Left colon (tissue), 2 donors: ENCODE measurements around the gene ANOS1. TPM values are rescaled to one million over a fixed set of nuclear protein-coding genes. Genes with fewer than 3 reads are reported as not detected.

Experiments used
- ATAC-seq: fragments of 200-7000 bp; cut with Tn5 transposase; one replicate; pipeline ENCODE4 v1.9.1; 2020; ENCODE audit warnings: mild to moderate bottlenecking, moderate library complexity
- DNase-seq, 2 donors: peaks; one replicate each; pipeline ENCODE4 v3.0.0-alpha.2; 2020
- intact Hi-C, 2 donors: fragments of 100-400 bp; cut with DNase I in 1 of 2; cut with micrococcal nuclease in 1 of 2; formaldehyde crosslinking; loops; one replicate each; pipeline versions ENCODE4 v1.11.2 to v1.14.0; 2022; cut with DNase I, micrococcal nuclease
- total RNA-seq, 2 donors: library from RNA; stranded (reverse); fragmentation: NEBNext Ultra II Directional; extraction: Animal tissue kit (Norgen Biotek cat#: 25700); gene quantifications; one replicate each; pipeline ENCODE4 v1.2.1, GENCODE V29; 2021
- donor health status: DM: no; HTN: no; CAD: no.
- donor health status: DM: yes; HTN: yes; CAD: no.

Gene ANOS1
- total RNA-seq, 2 donors from 2014 or later = 0.18 to 0.34 TPM

DNA sequence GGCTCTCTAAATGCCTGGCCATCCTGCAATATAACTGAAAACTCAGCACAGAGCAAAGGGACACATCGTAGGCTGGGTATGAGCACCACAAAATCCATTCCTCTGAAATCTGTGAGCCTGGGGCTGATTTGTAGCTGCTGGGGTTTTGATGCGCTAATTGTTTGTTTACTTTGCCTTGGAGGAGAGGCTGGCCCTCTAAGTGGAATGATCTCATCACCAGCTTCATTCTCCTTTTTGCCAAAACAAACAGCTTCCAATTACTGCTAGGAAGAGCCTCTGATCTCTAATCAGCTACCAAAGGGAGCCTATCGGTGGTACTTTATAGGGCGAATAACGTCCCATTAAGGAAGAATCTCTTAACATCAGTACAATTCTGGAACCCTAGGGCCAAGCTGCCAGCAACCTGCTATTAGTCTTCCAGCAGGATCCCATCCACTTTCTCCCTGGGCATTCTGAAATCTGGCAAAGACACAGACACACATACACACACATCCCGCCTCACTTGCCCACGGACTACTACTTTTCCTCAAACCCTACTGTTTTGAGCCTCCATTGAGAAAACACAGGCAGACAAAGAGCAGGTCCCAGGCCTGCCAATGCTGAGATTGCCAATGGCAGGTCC lies 5.8 kb downstream of the ANOS1 start:
- intact Hi-C loops = no loop called here
- ATAC-seq = no peak
- no peak for DNase-seq

DNA sequence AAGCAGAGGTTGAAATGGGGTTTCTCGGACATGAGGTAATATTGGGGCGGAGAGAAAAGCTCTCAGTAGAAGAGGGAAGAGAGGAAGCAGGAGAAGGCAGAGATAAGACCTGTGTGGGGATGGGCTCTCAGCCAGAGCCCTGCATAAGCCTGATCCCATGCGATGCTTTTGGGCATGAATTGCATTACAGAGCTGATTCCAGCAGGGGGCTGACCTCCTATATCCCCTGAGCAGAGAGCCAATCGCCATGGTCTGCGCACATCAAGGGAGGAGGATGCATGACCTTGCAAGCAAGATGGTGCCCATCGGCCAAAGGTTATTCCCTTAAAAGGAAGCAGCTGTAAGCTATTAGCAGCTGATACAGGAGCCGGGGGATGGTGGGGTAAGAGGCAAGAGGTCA lies 7.6 kb downstream of the ANOS1 start:
- ATAC-seq = no peak

DNA sequence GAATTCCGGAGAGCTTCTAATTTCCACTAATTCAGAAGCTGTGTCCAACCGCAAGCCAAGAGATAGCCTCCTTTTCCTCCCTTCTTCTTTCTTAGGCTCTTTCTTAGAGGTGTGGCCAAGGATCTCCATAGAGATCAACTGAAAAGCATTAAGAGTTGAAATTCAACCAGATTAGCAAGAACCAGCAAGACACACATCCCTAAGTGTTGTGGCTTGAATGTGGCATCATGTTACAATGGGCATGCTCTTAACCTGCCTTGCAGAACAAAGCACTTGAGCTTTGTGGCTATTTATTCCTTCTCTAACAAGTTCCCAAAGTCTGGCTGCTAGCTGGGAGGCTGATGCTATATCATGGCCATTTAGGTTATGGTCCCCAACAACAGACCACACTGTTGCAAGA lies 10.4 kb downstream of the ANOS1 start:
- ATAC-seq (no peak), DNase-seq (no peak)
- intact Hi-C loops = no loop called here

More for the DNA sequence above, 7.6 kb downstream of the ANOS1 start:
- intact Hi-C loops = no loop called here
- no peak for DNase-seq

DNA sequence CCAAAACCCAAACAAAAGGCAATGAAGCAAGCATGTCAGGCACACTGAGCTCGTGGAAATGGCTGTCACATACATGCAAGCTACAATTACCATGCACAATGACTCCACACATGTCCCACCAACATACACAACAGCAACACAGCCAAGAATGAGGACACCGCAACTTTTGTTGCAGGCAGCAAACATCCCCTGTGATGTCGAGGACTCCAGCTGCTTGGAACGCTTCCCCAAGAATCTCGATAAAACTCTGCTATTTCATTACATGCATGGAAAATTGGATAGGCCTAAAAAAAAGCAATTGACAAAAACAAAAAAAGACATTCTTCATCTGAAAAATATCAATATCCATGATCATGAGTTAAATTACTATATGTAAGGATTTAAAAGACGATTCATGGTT lies 11.8 kb downstream of the ANOS1 start:
- no peak for ATAC-seq

DNA sequence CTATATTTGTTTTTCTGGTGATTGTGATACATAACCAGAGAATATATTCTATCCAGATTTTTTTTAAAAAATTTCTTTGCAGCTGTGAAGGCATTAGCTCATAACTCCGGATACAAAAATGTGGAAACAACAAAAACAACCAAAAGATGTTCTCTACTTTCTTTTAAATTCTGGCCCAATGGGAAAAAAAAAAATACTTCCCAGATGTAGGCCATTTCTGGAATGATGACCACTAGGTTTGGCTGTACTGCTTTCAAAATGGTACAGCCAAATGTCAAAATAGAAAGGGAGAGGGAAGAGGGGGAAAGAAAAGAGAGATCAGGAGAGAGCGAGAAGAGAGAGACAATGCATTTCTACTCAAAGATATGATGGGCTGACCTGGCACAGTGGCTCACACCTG lies 14.6 kb downstream of the ANOS1 start:
- ATAC-seq = no peak
- DNase-seq = no peak
- intact Hi-C loops = no loop called here

More for the DNA sequence above, 11.8 kb downstream of the ANOS1 start:
- intact Hi-C loops = no loop called here
- no peak for DNase-seq

DNA sequence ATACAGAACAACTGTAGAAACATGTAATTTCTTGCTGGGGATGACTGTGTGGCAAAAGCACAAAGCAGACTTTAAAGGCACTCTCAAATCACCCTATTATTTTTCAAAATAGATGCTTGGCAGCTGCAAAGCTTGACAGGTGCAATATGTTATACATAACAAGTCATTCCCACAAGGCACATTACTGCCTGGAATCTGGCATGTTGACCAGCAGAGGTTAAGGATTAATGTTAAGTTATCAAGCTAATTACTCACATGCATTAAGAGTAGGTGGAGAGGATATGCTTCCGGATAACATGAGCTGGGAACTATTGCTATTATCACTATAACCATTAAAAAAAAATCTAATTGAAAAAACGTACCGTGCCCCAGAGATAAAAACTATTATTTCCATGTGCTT lies 17.8 kb downstream of the ANOS1 start:
- ATAC-seq (no peak), DNase-seq (no peak)
- intact Hi-C loops = no loop called here

DNA sequence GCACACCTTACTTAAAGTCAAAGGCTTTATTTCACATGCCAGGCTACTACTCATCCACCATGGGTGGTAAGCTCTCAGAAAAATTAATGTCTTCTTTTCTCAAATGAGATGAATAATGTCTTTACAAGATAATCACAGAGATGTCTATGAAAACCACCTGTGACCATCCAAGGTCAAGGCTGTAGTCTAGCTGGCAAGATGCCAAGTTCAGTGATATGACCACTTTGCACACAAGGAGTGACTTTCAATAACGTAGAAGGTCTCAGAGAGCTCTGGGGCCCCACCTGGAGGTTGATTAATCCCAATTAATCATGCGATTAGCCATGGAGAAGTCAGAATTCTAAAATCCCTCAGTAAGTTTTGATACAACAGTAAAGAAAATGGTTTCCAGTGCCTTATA lies 20.5 kb downstream of the ANOS1 start:
- ATAC-seq (no peak), DNase-seq (no peak)
- intact Hi-C loops = no loop called here

DNA sequence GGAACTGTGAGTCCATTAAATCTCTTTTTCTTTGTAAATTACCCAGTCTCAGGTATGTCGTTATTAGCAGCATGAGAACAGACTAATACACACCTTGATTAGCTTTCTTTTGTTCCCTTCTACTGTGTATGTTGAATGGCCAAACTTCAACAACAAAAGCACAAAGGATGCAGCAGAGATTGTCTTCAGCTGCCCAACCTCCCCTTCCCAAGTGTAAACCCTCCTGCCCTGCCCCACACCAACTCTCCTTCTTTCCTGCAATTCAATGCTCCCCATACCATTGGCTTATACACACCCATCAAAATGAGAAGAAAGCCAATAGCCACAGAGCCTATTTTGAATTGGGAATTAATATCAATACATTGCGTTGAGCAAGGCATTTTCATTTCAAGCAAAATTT lies 27.8 kb downstream of the ANOS1 start:
- ATAC-seq (no peak), DNase-seq (no peak)
- intact Hi-C loops = no loop called here

DNA sequence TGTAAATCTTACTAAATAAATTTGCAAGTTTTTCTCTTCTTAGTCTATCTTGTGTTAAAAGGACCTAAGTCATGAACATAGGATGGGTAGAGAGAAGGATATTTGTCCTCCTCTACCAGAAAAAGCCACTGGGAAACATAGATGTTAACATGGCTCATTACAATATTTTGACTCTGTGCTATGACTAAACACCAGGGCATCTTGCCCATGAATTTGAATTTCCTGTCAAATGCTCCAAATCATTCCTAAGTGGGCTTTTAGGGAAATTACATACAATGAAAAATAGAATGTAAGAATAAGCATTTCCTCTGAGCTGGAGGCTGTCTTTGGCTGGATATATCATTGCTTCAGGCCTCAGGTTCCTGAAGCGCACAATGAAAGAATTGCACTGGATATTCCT lies 39.1 kb downstream of the ANOS1 start:
- DNase-seq = no peak
- intact Hi-C loops = no loop called here

DNA sequence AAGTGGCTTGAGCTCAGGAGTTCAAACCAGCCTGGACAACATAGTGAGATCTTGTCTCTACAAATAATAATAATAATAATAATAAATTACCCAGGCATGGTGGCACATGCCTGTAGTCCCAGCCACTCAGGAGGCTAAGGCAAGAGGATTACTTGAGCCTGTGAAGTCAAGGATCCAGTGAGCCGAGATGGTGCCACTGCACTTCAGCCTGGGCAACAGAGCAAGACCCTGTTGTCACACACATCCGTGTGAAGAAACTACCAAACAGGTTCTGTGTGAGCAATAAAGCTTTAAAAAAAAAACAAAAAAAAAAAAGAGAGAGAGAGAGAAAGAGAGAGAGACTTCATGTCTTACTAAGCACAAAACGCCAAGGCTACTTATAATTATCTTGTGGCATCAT lies 42.5 kb downstream of the ANOS1 start:
- ATAC-seq (no peak), DNase-seq (no peak)
- intact Hi-C loops = no loop called here

More for the DNA sequence above, 39.1 kb downstream of the ANOS1 start:
- ATAC-seq = no peak

DNA sequence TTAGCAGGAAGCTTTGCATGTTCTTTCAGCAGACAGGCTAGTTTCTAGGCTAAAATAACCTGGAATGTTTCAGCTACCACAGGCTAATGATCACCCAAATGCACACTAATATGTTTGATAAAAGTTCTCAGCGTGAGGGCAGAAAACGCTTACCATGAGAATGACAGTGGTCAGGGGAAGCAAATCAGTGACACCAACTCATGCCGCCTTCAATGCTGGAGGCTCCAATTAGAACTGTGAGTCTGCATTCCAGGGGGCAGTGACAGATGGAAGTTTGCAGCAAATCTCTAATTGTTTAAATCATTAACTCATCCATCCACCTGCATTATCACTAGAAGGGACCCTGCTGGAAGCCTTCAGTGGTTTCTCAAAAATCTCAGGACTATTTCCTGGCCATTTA lies 43.2 kb downstream of the ANOS1 start:
- no peak for DNase-seq
- intact Hi-C loops = no loop called here
- ATAC-seq = no peak

DNA sequence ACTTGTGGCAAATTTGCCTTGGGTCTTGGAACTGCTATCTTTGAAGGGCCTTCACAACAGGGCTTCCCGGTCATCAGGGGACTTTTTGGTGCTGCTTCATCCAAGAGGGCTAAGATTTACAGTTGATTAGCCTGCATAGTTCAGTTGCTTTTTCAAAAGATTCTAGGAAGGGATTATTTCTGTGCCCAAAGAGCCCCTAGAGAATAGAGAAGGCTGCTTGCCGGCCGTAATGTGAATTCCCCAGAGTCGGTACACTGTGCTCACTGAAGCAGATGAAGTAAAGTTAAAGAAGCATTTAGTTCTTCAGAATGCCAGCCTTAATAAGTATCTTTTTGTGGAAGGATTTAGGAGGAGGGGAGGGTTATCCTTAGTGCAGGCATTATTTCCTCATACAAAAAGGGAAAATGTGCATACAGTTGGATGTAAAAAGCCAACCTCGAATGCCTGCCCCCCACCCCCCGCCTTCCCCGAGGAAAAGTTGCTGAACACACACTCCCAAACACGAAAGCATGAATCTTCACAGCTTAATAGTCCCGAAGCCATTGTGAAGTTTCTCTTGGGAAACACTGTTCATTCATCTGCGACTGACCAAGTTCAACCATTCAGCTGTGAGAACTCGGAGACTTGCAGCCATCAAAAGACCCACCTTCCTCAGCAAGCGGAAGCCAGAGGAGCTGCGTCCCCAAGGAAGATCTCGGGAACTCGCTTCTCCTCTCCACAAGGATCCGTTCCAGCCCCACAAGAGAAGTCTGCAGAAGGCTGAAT lies 47.6 kb downstream of the ANOS1 start:
- intact Hi-C loops = no loop called here
- DNase-seq (no peak), ATAC-seq (no peak)

DNA sequence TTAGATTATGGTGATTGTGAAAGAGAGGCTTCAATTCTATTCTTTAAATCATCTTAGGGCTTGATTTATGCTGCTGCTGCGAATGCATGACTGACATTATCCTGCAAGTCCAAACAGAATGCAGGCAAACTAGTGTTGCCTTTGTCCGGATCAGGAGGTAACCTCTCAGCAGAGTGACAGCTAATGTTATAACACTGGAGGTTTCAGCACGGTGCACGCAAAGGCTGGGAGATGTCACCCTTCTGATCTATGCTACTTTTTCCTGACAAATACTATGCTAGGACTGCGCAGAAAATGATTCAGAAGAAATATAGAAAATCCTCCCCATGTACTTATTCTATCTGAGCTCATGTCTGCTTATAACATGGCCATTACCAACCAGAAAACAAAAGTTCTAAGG lies 48.2 kb downstream of the ANOS1 start:
- ATAC-seq (no peak), DNase-seq (no peak)
- intact Hi-C loops = no loop called here

DNA sequence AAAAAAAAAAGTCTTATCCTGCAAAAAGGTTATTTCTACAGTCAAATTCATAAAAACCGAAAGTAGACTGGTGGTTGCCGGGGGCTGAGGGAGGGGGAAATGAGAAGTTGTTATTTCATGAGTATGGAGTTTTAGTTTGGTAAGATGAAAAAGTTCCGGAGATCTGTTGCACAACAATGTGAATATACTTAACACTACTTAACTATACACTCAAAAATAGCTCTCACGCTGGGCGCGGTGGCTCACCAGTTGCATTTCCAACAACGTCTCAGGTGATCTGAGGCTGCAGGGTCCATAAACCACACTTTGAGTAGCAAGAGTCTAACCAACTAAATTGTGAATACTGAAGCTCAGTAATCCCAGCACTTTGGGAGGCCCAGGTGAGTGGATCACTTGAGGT lies 52.4 kb downstream of the ANOS1 start:
- no peak for ATAC-seq

DNA sequence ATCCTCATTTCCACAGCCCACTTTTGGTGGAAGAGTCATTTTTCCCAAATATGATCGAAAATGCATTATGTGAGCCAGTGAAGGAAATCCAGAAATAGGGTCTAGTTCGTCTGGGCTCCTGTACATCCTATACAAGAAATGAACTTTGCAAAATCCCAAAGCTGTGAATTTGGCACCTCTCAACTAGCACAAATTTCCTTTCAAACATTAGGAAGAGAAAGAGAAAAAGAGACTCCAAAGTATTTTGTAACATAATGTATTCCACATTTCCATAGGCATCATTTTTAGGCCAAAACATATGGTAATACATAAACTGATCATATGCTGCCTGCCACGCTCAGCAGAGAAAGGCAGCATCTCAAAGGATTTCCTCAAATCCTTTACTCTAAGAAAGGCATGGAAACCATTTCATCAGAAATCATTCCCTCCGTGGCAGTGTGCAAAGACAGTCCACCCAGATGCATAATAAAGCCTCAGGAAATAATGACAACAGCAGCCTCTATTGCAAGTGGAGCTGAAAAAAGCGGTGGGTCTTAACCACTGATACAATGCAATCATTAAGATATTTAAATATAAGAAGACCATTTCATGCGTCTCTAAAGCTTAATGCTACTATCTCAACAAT lies 56.8 kb downstream of the ANOS1 start:
- intact Hi-C loops = no loop called here
- DNase-seq = no peak

More for the DNA sequence above, 52.4 kb downstream of the ANOS1 start:
- intact Hi-C loops = no loop called here
- no peak for DNase-seq

DNA sequence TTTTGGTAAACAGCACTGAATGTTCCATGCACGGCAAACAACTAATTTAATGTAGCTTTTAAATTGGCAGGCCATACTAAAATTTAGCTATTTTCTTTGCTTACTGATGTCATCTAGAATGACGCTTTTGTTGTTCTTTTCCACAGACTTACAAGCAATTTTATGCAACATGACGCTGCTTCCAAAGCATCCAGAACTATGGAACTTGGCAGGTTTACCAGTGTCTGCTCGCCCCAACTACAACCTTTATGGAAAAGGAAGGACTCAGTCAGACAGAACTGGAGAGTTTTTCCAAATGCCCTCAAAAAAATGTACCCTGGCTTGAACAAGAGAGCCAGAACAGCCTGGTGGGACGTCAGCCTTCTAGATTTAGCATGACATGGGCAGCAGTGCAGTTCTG lies 58.7 kb downstream of the ANOS1 start:
- no peak for ATAC-seq

More for the DNA sequence above, 56.8 kb downstream of the ANOS1 start:
- no peak for ATAC-seq

DNA sequence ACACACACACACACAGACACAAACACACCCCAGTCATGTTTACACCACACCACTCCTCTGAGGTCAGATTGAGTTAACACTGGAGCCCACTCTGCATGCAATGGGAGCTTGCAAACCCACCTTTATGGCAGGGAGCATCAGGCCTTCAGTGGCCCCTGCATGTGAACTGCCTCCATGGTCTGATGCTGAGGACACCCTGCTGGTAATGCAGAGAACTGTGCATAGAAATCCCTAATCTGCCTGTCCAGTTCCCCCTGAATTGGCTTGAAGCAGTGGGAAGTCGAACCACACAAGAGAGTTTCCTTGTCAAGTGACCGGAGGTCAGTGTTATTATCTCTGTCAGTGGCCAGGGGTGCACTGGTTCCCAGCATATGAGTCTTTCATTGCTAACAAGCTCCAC lies 59.8 kb downstream of the ANOS1 start:
- DNase-seq = no peak
- intact Hi-C loops = no loop called here
- no peak for ATAC-seq

More for the DNA sequence above, 58.7 kb downstream of the ANOS1 start:
- no peak for DNase-seq
- intact Hi-C loops = no loop called here

DNA sequence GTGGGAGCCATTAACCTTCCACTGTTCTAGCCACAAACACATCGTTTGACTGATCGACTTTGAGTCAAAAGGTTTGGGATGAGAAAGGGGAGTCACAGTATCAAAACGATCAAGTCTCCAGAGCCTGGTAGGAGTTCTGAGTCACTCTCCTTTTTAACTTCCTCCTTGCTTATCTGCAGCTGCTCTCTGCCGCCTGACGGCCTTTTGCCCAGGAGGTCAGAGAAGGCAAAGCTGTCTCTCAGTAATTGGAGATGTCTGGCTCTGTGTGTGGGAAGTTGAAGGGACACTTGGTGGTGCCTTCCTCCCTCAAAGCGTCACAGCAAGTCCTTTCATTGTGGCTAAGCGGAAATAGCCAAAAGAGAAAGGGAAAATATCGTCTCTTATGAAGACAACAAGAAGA lies 63.1 kb downstream of the ANOS1 start:
- intact Hi-C loops = no loop called here
- ATAC-seq (no peak), DNase-seq (no peak)

DNA sequence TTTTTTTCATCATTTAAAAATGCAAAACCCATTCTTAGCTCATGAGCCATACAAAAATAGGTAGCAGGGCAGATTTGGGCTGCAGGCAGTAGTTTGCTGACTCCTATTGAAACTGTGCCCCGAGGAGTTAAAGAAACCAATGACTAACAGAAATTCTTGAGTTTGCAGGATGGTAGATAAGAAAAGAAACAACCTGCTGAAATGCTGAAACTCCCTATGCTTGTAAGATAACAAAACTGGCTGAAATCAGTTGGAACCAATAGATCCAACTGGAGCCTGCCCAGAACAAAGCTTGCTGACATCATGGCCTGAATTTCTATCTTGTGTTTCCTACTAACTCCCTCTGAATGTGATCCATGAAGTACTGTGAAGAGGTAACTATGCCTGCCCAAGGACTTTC lies 68.6 kb downstream of the ANOS1 start:
- intact Hi-C loops = no loop called here
- DNase-seq = no peak

DNA sequence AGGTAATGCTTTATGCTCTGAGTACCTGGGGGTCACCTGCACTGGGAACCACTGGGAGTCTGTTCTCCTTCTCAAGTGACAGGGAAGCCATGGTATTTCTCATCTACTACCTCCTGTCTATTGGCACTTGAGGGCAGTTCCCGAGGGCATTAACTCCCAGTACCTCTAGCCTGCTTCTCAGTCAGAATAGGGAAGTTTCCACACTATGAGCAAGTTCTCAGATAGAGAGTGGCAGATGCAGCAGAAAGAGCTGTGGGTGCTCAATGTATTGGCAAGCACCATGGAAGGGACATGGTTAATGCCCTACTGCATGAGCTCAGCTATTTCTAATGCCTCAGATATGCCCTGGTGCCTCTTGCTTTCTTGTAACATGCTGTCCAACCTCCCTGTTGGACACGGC lies 74.1 kb downstream of the ANOS1 start:
- DNase-seq (no peak), ATAC-seq (no peak)
- intact Hi-C loops = no loop called here

More for the DNA sequence above, 68.6 kb downstream of the ANOS1 start:
- no peak for ATAC-seq
